GM23338 (cell line): Measurements from ENCODE around the gene VMP1. TPM values are rescaled to one million over a fixed set of nuclear protein-coding genes. Genes with fewer than 3 reads are reported as not detected.

Source experiments
- ATAC-seq: fragments of 200-7000 bp; cut with Tn5 transposase; 3 replicates; pipeline ENCODE4 v1.9.1; 2020
- DNase-seq: peaks from one replicate; pipeline ENCODE4 v3.0.0-alpha.2; 2015; ENCODE audit warnings: low spot score
- H2AFZ ChIP-seq: fragments of 200-600 bp; sonication (generic); 2 replicates; pipeline ENCODE4 v1.8.0; 2016; ENCODE audit warnings: antibody characterized with exemption, mild to moderate bottlenecking, moderate library complexity
- H3F3A ChIP-seq: fragments of 200-600 bp; sonication (generic); replicated peaks from 2 replicates; pipeline ENCODE4 v1.8.0; 2017; ENCODE audit warnings: antibody characterized with exemption, mixed run types, low read depth
- H3K27ac ChIP-seq: fragments of 200-600 bp; sonication (generic); 2 replicates; pipeline ENCODE4 v1.6.1; 2016; ENCODE audit warnings: low read depth
- H3K27me3 ChIP-seq: fragments of 200-600 bp; sonication (generic); 2 replicates; pipeline ENCODE4 v1.8.0; 2016; ENCODE audit warnings: mild to moderate bottlenecking, mixed run types, moderate library complexity; ENCODE audit not compliant: insufficient read depth
- H3K36me3 ChIP-seq: fragments of 200-600 bp; sonication (generic); 2 replicates; pipeline ENCODE4 v1.8.0; 2016; ENCODE audit warnings: mild to moderate bottlenecking; ENCODE audit not compliant: insufficient read depth
- H3K4me1 ChIP-seq: fragments of 200-600 bp; sonication (generic); 2 replicates; pipeline ENCODE4 v1.8.0; 2016; ENCODE audit warnings: mild to moderate bottlenecking, moderate library complexity; ENCODE audit not compliant: insufficient read depth
- H3K4me2 ChIP-seq: fragments of 200-600 bp; sonication (generic); 2 replicates; pipeline ENCODE4 v1.7.1; 2017; ENCODE audit warnings: mixed run types
- H3K4me3 ChIP-seq: fragments of 200-600 bp; sonication (generic); 2 replicates; pipeline ENCODE4 v1.6.1; 2016; ENCODE audit warnings: mixed run types
- H3K79me2 ChIP-seq: fragments of 200-600 bp; sonication (generic); replicated peaks from 2 replicates; pipeline ENCODE4 v1.8.0; 2017; ENCODE audit warnings: mild to moderate bottlenecking; ENCODE audit not compliant: insufficient read depth
- H3K9me2 ChIP-seq: fragments of 200-600 bp; sonication (generic); 2 replicates; pipeline ENCODE4 v1.8.0; 2017; ENCODE audit not compliant: insufficient read depth
- H4K20me1 ChIP-seq: fragments of 200-600 bp; sonication (generic); replicated peaks from 2 replicates; pipeline ENCODE4 v1.8.0; 2017; ENCODE audit warnings: mild to moderate bottlenecking; ENCODE audit not compliant: insufficient read depth
- H3K27ac Mint-ChIP-seq: 2 replicates; pipeline ENCODE4 v1.8.0; 2020; ENCODE audit warnings: inconsistent platforms, mild to moderate bottlenecking, moderate library complexity, mixed read lengths
- H3K27me3 Mint-ChIP-seq: 3 replicates; pipeline ENCODE4 v1.8.0; 2022; ENCODE audit warnings: low read depth, mild to moderate bottlenecking, moderate library complexity, mixed read lengths, inconsistent platforms; ENCODE audit not compliant: insufficient read depth, poor library complexity
- H3K36me3 Mint-ChIP-seq: 3 replicates; pipeline ENCODE4 v1.8.0; 2021; ENCODE audit warnings: low read depth, mild to moderate bottlenecking, inconsistent platforms, moderate library complexity, mixed read lengths
- H3K4me1 Mint-ChIP-seq: 3 replicates; pipeline ENCODE4 v1.8.0; 2020; ENCODE audit warnings: mild to moderate bottlenecking, inconsistent platforms, mixed read lengths
- H3K4me3 Mint-ChIP-seq: 3 replicates; pipeline ENCODE4 v1.8.0; 2021; ENCODE audit warnings: moderate library complexity, mild to moderate bottlenecking, inconsistent platforms, mixed read lengths
- H3K9me3 Mint-ChIP-seq: 3 replicates; pipeline ENCODE4 v1.8.0; 2020; ENCODE audit warnings: moderate library complexity, mild to moderate bottlenecking, inconsistent platforms, mixed read lengths
- CREB1 ChIP-seq: fragments of 250-450 bp; sonication (Bioruptor Pico); IDR thresholded peaks from 2 replicates; pipeline ENCODE4 v1.5.0; 2020; ENCODE audit warnings: low read depth, mild to moderate bottlenecking, moderate library complexity
- CTCF ChIP-seq, 2 experiments: fragments of 200-600 bp in 1 of 2; sonication (generic) in 1 of 2; conservative IDR thresholded peaks; 2 replicates each; pipeline versions ENCODE4 v1.5.1 to v1.6.1; 2016 to 2017; ENCODE audit warnings: antibody characterized with exemption in 2 of 2, low read depth in 2 of 2, mild to moderate bottlenecking in 2 of 2, moderate library complexity in 1 of 2
- ETS1 ChIP-seq: IDR thresholded peaks from 2 replicates; pipeline ENCODE4 v1.6.1; 2016; ENCODE audit warnings: antibody characterized with exemption
- EZH2 ChIP-seq: fragments of 200-600 bp; sonication (generic); IDR thresholded peaks from one replicate; pipeline ENCODE4 v1.8.0; 2017; ENCODE audit warnings: antibody characterized with exemption, mild to moderate bottlenecking, low read depth; ENCODE audit not compliant: unreplicated experiment
- EZH2phosphoT487 ChIP-seq: fragments of 200-600 bp; sonication (generic); IDR thresholded peaks from one replicate; pipeline ENCODE4 v1.8.1; 2018; ENCODE audit warnings: antibody characterized with exemption; ENCODE audit not compliant: unreplicated experiment
- JUNB ChIP-seq: IDR thresholded peaks from one replicate; pipeline ENCODE4 v1.6.1; 2016; ENCODE audit warnings: antibody characterized with exemption; ENCODE audit not compliant: unreplicated experiment
- NANOG ChIP-seq: IDR thresholded peaks from 2 replicates; pipeline ENCODE4 v1.6.1; 2016; ENCODE audit warnings: antibody characterized with exemption, borderline replicate concordance
- POLR2AphosphoS5 ChIP-seq: IDR thresholded peaks from 2 replicates; pipeline ENCODE4 v1.6.1; 2016; ENCODE audit warnings: antibody characterized with exemption, low read depth
- STAT1 ChIP-seq: IDR thresholded peaks from one replicate; pipeline ENCODE4 v1.6.1; 2016; ENCODE audit warnings: antibody characterized with exemption; ENCODE audit not compliant: unreplicated experiment
- ZNF114 ChIP-seq: fragments of 250-450 bp; sonication (Bioruptor Pico); IDR thresholded peaks from 2 replicates; pipeline ENCODE4 v1.5.0; 2020; ENCODE audit warnings: mild to moderate bottlenecking, moderate library complexity
- ZNF331 ChIP-seq: fragments of 250-450 bp; sonication (Bioruptor Pico); IDR thresholded peaks from 2 replicates; pipeline ENCODE4 v1.5.0; 2020; ENCODE audit warnings: low read depth, mild to moderate bottlenecking, moderate library complexity
- ZNF462 ChIP-seq: fragments of 250-450 bp; sonication (Bioruptor Pico); IDR thresholded peaks from 2 replicates; pipeline ENCODE4 v1.5.0; 2020; ENCODE audit warnings: mild to moderate bottlenecking, moderate library complexity
- polyA plus RNA-seq: library from polyadenylated mRNA; unstranded; fragments of >200 nt; fragmentation: Nextera tagmentation; extraction: Ambion mirVana; gene quantifications from 2 replicates; pipeline ENCODE4 v1.2.1, GENCODE V29; 2016
- total RNA-seq: library from RNA; depleted of rRNA; stranded (reverse); fragments of >200 nt; shearing (Covaris generic); gene quantifications from 2 replicates; pipeline ENCODE4 v1.2.3, GENCODE V29; 2014

Gene VMP1
- total and polyA plus RNA-seq, 2 experiments from 2014 or later: 70.1 to 112 TPM

- TF ChIP-seq ZNF462 (CRISPR knock-in tag) (no peak), STAT1 (no peak), EZH2phosphoT487 (no peak), ETS1 (no peak), JUNB (no peak), ZNF114 (CRISPR knock-in tag) (no peak)
These were observed 24.2 kb upstream of the VMP1 start (continued) for GRCh38 chr17:59683283-59683682.

- no peaks in the 10 kb centered on the region for H3K4me1 ChIP-seq
- H3F3A ChIP-seq: peaks cover 6% of the 10 kb centered on the region; the same call in 1 of the 2 replicates
- no peak overlapping the region for H3K27ac ChIP-seq
- no peaks in the 10 kb centered on the region for H3K4me1 Mint-ChIP-seq
- ATAC-seq: no peak
- TF ChIP-seq EZH2 (no peak), ZNF331 (CRISPR knock-in tag) (no peak), CREB1 (CRISPR knock-in tag) (no peak), NANOG (no peak), ETS1 (no peak), POLR2AphosphoS5 (no peak), ZNF114 (CRISPR knock-in tag) (no peak), CTCF (conservative IDR thresholded peaks at IDR 0.05; ENCODE audit: low read depth in 2 of 2) (no peak), JUNB (no peak)
- H3K79me2 ChIP-seq: peaks cover 30% of the 10 kb centered on the region
- no peak overlapping the region for H3K4me3 ChIP-seq
- H3K27me3 ChIP-seq: no peaks in the 10 kb centered on the region
- no peaks in the 10 kb centered on the region for H3K9me2 ChIP-seq
- no peak overlapping the region for H3K27ac Mint-ChIP-seq
- no peak for DNase-seq
- no peak overlapping the region for H2AFZ ChIP-seq
- H3K27me3 Mint-ChIP-seq: no peaks in the 10 kb centered on the region
- H3K4me2 ChIP-seq: no peak overlapping the region
- peaks cover 58% of the 10 kb centered on the region for H3K36me3 ChIP-seq
- peaks cover 8% of the 10 kb centered on the region; the same call in 1 of the 2 replicates for H4K20me1 ChIP-seq
- no peak overlapping the region for H3K4me3 Mint-ChIP-seq
- H3K9me3 Mint-ChIP-seq: no peaks in the 10 kb centered on the region
- peaks cover 77% of the 10 kb centered on the region for H3K36me3 Mint-ChIP-seq
These were observed 22.5 kb upstream of the VMP1 start for GRCh38 chr17:59684967-59685366.
